Measurements from ENCODE around the gene LCNL1.

DNA sequence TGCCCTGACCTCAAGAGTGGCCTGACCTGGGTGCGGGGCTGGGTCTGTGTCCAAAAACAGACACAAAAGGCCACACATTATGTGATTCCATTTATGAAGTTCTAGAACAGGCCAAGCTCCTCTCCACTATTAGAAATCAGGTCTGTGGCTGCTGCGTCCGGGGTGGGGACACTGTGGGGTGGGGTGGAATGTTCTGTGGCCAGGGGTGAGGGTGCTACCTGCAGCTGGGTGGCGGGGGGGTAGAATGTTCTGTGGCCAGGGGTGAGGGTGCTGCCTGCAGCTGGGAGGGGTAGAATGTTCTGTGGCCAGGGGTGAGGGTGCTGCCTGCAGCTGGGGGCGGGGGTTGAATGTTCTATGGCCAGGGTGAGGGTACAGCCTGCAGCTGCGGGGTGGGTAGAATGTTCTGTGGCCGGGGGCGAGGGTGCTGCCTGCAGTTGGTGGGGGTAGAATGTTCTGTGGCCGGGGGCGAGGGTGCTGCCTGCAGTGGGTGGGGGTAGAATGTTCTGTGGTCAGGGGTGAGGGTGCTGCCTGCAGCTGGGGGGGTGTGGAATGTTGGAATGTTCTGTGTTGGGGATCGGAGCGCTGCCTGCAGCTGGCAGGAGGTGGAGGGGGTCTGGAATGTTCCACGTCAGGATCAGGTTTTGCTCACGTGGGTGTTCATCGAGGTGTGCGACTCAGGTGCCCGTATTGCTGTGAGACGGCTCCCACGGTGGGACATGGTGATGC, 22.4 kb upstream of the LCNL1 start:
- TF ChIP-seq EZH2 (IDR thresholded peaks at IDR 0.05; ENCODE audit: low read depth) = no peak
- TF ChIP-seq, protein P1, sequence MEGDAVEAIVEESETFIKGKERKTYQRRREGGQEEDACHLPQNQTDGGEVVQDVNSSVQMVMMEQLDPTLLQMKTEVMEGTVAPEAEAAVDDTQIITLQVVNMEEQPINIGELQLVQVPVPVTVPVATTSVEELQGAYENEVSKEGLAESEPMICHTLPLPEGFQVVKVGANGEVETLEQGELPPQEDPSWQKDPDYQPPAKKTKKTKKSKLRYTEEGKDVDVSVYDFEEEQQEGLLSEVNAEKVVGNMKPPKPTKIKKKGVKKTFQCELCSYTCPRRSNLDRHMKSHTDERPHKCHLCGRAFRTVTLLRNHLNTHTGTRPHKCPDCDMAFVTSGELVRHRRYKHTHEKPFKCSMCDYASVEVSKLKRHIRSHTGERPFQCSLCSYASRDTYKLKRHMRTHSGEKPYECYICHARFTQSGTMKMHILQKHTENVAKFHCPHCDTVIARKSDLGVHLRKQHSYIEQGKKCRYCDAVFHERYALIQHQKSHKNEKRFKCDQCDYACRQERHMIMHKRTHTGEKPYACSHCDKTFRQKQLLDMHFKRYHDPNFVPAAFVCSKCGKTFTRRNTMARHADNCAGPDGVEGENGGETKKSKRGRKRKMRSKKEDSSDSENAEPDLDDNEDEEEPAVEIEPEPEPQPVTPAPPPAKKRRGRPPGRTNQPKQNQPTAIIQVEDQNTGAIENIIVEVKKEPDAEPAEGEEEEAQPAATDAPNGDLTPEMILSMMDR (conservative IDR thresholded peaks at IDR 0.05) = no peak
